A549 treated with DMSO at 1 μM for 4 hours (cell line): Measurements from ENCODE around the gene SUMO3. TPM values are rescaled to one million over a fixed set of nuclear protein-coding genes. Genes with fewer than 3 reads are reported as not detected.

Experiments used
- total RNA-seq: library from RNA; stranded (reverse); fragments of 200-300 nt; extraction: Qiagen RNA extraction; gene quantifications from 5 replicates; pipeline ENCODE4 v1.2.3, GENCODE V29; 2022; ENCODE audit warnings: low read depth

SUMO3 gene
- 63.0 to 67.5 TPM (median 65.3 TPM) in 5 replicates for total RNA-seq

DNA sequence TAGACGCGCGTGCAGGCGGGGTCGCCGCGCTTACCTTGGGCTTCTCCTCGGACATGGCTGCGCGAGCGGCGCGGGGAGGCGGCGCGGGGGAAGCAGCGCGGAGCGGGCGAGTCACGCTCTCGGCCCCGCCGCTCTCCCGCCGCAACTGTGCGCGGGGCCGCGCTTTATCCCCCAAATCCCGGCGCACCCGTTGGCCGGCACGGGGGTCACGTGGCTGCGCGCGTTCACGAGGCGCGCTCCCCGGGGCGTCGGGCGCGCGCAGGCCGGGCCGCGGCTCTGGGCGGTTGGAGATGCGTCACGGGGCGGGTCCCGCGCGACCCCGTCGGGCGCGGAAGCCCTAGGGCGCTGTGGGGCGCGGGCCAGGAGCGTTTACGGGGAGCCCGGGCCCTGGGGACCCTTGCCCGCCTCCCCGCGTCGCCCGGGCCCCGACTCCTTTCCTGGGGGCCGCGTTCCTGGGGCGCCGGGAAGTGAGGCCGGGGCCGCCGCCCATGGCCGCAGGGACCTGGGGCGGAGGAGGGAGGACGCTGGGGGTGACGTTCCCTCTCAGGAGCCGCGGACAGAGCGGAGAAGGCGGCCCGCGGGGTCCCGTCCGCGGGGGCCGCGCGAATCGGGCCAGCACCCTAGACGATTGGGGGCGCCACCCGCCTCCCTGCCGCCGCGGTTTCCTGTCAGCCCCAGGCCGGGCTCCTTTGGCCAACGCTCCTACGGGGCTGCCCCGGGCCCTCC lies at the start of gene SUMO3:
Gene SUMO3 (minus strand): TSS at position 149 of the 726 bp plus-strand sequence. CDS start 94 bp downstream, at position 55.

DNA sequence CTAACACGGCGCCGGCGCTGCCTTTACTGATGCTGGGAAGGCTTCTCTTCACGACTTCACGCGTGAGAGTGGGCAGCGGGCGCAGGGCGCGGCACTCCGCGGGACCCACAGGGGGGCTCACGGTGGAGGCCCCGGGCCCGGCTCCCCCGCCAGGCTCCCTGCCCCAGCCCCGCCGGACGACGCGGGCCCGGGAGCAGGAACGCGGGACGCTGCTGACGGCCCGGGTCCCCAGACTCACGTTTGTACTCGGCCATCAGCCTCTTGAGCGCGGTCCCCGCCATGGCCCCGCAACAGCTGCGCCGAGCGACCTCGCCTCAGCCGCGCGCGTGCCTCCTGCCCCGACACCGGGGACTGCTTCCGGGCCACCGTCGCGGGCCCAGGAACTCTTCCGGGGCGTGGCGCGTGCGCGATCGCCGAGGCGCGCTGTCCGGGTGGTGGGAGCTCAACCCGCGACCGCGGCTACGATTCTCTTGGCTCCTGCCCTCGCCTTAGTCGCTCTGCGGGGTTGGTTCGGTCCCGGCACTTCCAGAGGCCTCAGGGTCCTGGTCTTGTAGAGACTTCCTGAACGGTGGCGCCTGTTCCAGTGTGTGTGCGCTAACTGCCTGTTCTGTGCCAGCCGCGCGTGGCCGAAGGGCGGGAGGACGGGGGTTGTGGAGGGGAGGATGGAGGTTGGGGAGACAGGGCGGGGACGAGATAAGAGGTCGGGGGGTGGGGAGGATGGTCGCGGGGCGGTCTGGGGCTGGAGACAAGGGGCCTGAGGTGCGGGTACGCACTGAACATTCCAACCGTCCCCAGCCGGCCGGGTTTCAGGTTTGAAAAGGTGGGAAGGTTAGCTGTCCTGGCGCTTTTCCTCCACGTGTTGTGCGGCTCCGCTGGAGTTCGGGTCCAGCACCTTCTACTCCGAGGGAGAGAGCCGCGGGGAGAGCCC lies 16.1 kb downstream of the SUMO3 start, which contains the start of gene UBE2G2:
Gene UBE2G2 (minus strand): TSS at position 353 of the 928 bp plus-strand sequence. CDS start 72 bp downstream, at position 281.

Other genes starting within 250 kb of the SUMO3 start
- not detected in 5 replicates for gene KRTAP10-4, start 244.3 kb downstream of the SUMO3 start, total RNA-seq
- gene KRTAP10-5, start 237.5 kb downstream of the SUMO3 start, total RNA-seq, result not detected in 5 replicates
- not detected in 5 replicates for gene KRTAP10-6, start 225.6 kb downstream of the SUMO3 start, total RNA-seq
- gene KRTAP10-7, start 217.5 kb downstream of the SUMO3 start, total RNA-seq, result not detected in 5 replicates
- not detected in 5 replicates for gene KRTAP10-8, start 206.0 kb downstream of the SUMO3 start, total RNA-seq
- not detected in 5 replicates for gene KRTAP10-9, start 191.0 kb downstream of the SUMO3 start, total RNA-seq
- gene KRTAP10-10, start 180.7 kb downstream of the SUMO3 start, total RNA-seq, result not detected in 5 replicates
- gene KRTAP10-11, start 171.6 kb downstream of the SUMO3 start, total RNA-seq, result not detected in 5 replicates
- not detected in 5 replicates for gene KRTAP12-4, start 163.4 kb downstream of the SUMO3 start, total RNA-seq
- not detected in 5 replicates for gene KRTAP12-3, start 160.1 kb downstream of the SUMO3 start, total RNA-seq
- gene KRTAP12-2, start 151.1 kb downstream of the SUMO3 start, total RNA-seq, result not detected in 5 replicates
- gene KRTAP12-1, start 135.9 kb downstream of the SUMO3 start, total RNA-seq, result not detected in 5 replicates
- gene KRTAP10-12, start 120.9 kb downstream of the SUMO3 start, total RNA-seq, result not detected in 5 replicates
- gene TSPEAR, start 106.5 kb downstream of the SUMO3 start, total RNA-seq, result not detected in 5 replicates
- gene UBE2G2, start 16.2 kb downstream of the SUMO3 start, total RNA-seq, result 32.0 to 38.3 TPM (median 35.3 TPM) in 5 replicates
- gene PTTG1IP, start 55.6 kb upstream of the SUMO3 start, total RNA-seq, result 90.5 to 112 TPM (median 103 TPM) in 5 replicates
- gene ITGB2, start 102.8 kb upstream of the SUMO3 start, total RNA-seq, result 0.80 to 1.0 TPM (median 0.88 TPM) in 5 replicates
- gene SLX9, start 122.0 kb upstream of the SUMO3 start, total RNA-seq, result 37.6 to 57.9 TPM (median 52.5 TPM) in 5 replicates